ENCODE measurements around the gene NDUFA13.
A peak's percentile ranks its signal among the peaks of the same experiment; 100 is the strongest.

The NDUFA13 gene

DNA sequence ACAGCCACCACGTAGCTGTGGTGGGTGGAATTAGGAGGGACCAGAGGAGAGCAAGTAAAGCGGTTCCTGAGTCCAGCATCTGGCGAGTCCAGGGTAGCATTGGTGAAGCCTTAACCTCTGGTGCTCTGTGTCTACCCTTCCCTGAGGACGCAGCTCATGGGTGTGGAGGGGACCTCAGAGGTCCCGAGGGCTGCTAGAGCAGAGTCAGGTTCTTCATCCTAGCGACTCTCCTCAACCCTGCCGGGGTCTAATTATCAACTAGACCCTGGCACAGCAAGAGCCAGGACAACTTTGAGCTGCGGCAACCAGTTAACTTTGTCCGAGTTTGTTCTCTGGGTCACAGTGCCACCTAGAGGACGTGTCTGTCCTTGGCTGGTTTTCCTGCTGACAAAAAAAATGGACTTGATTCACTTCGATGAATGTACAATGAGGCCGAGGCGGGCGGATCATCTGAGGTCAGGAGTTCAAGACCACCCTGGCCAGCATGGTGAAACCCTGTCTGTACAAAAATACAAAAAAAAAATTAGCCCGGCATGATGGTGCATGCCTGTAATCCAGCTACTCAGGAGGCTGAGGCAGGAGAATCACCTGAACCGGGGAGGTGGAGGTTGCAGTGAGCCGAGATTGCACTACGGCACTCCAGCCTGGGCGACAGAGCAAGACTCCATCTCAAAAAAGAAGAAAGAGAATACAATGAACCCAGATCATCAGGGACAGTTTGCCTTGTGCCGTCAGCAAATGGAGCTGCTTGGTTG lies 25.6 kb upstream of the NDUFA13 start:
- DNase-seq (ENCODE audit: low read depth): peak; percentile 51
- H3K4me3 ChIP-seq (ENCODE audit: low read depth, low read length): no peak overlapping the region
- TF ChIP-seq, protein P1, sequence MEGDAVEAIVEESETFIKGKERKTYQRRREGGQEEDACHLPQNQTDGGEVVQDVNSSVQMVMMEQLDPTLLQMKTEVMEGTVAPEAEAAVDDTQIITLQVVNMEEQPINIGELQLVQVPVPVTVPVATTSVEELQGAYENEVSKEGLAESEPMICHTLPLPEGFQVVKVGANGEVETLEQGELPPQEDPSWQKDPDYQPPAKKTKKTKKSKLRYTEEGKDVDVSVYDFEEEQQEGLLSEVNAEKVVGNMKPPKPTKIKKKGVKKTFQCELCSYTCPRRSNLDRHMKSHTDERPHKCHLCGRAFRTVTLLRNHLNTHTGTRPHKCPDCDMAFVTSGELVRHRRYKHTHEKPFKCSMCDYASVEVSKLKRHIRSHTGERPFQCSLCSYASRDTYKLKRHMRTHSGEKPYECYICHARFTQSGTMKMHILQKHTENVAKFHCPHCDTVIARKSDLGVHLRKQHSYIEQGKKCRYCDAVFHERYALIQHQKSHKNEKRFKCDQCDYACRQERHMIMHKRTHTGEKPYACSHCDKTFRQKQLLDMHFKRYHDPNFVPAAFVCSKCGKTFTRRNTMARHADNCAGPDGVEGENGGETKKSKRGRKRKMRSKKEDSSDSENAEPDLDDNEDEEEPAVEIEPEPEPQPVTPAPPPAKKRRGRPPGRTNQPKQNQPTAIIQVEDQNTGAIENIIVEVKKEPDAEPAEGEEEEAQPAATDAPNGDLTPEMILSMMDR (IDR thresholded peaks at IDR 0.05; ENCODE audit: control insufficient read depth, extremely low read depth, insufficient read depth): peak; percentile 94

DNA sequence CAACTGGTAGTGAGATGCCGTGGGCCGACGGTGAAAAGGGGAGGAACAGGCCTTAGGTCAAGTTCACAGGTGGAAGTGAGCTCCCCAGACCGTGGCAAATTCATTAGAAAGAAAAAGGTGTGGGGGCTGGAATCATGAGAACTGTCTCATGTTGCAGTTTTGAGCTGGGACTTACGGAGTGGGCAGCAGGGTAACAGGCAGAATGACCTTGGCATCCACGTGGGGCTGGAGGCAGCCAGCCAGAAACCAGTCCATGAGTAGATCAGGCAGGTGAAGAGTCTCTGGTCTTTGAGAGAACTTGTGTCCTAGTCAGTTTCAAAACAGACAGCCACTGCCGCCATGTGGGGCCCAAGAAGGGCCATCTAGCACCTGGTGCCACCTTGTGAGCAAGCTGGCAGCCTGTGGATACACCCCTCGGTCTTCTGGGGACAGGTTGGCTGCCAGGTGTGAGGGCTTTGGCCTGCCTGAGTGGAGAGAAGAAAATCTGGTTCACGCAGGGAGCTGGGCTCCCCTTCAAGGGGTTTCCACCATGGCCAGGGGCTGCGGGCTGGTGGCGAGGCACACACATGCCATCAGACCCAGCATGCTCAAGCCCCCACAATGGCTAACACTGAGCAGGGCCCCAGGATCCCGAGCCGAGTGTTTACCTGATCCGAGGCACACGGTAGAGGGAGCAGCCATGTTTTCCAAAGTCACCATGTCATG lies 24.6 kb upstream of the NDUFA13 start:
- TF ChIP-seq, protein P1 (IDR thresholded peaks at IDR 0.05; ENCODE audit: control insufficient read depth, extremely low read depth, insufficient read depth): no peak
- H3K4me3 ChIP-seq (ENCODE audit: low read depth, low read length): no peak overlapping the region
- DNase-seq (ENCODE audit: low read depth): no peak

DNA sequence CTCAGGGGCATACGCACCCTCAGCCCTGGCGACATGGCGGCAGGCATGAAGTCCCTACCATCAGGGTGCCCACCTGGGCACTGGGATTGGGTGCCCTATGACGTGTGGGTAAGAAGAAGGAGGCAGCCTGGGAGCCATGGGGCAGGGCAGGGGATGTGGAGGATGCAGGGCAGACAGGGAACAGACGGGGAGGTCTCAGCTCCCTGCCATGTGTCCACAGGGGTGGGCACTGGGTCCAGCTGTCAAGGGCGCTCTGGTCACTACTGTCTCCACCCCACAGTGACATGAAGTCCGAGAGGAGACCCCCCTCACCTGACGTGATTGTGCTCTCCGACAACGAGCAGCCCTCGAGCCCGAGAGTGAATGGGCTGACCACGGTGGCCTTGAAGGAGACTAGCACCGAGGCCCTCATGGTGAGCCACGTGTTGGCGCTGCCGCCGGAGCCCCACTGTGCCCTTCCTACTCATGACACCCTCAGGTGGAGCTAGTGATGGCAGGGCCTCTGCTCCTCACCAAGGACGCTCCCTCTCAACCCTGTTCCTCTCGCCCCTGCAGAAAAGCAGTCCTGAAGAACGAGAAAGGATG lies 23.9 kb upstream of the NDUFA13 start:
- TF ChIP-seq, protein P1 (IDR thresholded peaks at IDR 0.05; ENCODE audit: control insufficient read depth, extremely low read depth, insufficient read depth): no peak
- no peak overlapping the region for H3K4me3 ChIP-seq (ENCODE audit: low read depth, low read length)
- DNase-seq (ENCODE audit: low read depth): no peak

DNA sequence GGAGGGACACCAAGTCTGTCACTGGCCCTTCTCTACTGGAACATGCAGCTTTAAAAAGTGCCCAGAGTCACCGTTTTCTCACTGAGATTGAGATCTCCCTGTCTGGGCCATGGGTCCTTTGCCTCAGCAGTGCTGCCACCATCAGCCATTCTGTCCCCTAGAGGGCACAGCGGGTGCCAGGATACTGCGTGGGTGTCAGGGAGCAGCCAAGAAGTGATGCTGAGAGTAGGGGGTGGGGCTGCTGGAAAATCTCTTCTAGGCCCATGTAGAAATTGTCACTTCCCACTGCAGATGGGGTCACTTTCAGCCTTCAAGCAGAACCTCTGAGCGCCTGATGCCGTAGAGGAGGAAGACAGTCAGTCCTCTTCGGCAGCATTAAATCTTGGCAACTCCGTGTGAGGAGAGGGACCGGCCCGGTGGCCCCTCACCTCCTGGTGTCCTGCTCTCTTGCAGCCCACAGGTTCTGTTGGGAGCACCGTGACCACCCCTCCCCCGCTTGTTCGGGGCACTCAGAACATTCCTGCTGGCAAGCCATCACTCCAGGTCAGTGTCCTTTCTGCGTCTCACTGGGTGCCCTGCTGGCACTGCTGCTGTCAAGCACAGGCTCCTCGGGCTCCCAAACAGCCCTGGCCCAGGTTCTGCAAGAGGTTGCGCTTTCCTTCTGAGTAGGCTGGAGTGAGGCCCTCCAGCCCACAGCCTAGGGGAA lies 22.0 kb upstream of the NDUFA13 start:
- TF ChIP-seq, protein P1 (IDR thresholded peaks at IDR 0.05; ENCODE audit: control insufficient read depth, extremely low read depth, insufficient read depth): peak; percentile 23
- no peak overlapping the region for H3K4me3 ChIP-seq (ENCODE audit: low read depth, low read length)
- DNase-seq (ENCODE audit: low read depth): no peak

DNA sequence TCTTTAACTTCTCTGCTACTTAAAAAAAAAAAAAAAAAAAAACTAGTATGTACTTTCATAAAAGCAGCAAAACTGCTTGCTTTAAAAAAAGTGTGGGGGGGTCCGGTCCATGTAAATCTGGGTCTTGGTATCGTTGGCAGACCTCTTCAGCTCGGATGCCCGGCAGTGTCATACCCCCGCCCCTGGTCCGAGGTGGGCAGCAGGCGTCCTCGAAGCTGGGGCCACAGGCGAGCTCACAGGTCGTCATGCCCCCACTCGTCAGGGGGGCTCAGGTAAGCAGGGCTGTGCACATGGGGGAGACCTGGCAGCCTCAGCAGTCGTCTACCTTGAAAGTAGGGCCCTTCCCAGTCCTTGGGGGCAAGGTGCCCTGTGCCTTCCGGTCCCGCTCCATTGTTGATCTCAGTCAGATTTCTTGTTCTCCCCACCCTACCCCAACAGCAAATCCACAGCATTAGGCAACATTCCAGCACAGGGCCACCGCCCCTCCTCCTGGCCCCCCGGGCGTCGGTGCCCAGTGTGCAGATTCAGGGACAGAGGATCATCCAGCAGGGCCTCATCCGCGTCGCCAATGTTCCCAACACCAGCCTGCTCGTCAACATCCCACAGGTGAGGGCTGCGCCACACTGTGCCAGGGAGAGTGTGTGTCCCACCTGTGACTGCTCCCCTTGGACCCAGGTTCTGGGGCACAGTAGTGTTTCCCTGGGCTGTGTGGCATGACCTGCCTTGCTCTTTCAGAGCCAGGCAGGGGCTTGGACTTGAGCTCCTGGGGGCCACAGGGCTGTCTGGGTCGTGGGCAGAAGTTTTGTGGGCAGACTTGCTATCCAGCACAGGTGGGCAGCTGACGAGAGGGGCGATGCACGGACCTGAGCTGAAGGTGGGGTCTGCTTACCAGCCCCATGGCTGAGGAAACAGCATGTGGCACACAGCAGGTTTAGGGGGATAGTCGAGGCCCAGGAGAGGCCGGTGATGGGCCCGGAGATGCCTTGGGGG lies 20.1 kb upstream of the NDUFA13 start:
- H3K4me3 ChIP-seq (ENCODE audit: low read depth, low read length): no peak overlapping the region
- DNase-seq (ENCODE audit: low read depth): no peak
- TF ChIP-seq, protein P1 (IDR thresholded peaks at IDR 0.05; ENCODE audit: control insufficient read depth, extremely low read depth, insufficient read depth): no peak
